ENCODE results near the gene PTPRN2. TPM values are rescaled to one million over a fixed set of nuclear protein-coding genes. Genes with fewer than 3 reads are reported as not detected.
"Not testable (repeated sequence)": the region's sequence is repeated elsewhere in the genome, so short reads cannot be mapped to it uniquely, and the experiment has no call there.

PTPRN2 gene
- total RNA-seq, 1 experiment from 2014 or later: 4.4 TPM

DNA sequence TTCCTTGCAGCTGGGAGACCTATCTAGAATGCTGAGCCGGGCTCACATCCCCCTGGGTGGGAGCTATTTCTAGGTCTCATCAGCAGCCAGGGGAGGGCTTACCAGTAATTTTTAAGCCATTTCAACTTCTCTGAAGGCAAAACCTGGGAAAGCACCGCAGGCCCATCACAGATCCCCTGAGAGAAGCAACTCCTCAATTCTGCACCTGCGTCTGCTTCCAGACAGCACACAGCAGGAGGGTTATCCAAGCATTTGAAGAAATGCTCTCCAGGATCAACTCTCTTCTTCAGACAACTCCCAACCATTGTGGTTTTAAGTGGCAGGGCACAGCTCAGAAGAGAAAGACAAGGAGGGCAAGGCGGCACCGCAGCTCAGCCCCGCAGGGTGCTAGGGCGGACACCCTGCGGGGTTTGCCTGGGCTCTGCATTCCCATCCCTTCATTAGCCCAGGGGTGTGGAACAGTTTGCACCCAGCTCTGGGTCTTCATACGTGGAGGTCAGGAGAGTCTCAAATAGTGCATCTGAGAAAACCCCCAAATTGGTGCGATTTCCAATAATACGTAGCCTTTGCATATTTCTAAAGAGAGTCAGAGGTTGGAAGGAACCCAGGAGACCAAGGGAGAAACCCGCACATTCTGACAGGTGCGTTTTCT is 632.1 kb downstream of the PTPRN2 start:
- DNase-seq (ENCODE audit: low spot score): no peak

DNA sequence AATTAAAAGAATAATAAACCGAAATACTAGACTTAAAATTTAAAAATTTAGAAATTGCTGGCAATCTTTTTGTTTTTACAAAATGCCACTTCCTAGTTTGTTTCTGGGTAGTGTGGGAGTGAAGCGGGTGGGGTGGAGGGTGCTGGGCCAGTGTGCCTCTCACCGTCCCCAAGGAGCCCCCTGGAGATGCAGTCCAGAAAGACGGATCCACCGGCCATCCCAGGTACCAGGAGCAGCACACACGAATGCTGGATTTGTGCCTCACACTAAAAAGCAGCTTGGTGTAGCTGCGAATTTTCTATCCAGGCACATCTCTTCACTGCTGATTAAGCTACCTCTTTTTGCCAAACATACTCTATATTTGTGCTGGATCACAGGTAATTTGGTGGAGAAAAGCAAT is 632.7 kb downstream of the PTPRN2 start:
- no peak for DNase-seq (ENCODE audit: low spot score)

DNA sequence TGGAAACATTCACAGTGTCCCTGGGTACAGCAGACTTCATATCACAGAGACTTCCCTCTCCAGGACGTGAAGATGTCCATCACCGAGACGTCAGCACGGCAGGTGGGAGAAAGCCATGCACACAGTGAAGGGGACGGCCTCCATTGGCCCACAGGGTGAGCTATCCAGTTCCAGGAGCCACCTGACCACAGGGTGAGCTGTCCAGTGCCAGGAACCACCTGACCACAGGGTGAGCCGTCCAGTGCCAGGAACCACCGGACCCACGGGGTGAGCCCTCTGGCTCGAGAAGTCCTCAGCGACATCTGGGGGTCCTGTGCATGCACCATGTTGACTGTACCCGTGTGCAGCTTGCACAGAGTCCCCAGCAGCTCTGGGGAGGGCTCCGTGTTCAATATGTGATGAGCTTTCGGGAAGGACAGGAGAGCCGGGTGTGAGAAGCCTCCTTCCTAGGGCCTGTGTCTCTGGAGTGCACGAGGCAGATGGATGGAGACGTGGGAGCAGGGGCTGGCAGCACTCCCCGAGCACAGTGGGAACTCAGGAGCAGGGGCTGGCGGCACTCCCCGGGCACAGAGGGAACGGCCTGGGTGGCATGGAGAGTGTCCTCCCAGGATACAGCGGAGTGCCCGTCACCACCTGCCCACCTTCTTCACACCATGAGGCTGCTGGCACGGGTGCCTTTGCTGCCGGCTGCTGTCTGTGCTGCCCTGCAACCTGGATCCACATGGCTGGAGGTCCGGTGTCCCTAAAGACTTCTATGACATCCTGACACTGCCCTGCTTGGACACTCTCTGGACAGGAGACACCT is 634.6 kb downstream of the PTPRN2 start:
- DNase-seq (ENCODE audit: low spot score): no peak

DNA sequence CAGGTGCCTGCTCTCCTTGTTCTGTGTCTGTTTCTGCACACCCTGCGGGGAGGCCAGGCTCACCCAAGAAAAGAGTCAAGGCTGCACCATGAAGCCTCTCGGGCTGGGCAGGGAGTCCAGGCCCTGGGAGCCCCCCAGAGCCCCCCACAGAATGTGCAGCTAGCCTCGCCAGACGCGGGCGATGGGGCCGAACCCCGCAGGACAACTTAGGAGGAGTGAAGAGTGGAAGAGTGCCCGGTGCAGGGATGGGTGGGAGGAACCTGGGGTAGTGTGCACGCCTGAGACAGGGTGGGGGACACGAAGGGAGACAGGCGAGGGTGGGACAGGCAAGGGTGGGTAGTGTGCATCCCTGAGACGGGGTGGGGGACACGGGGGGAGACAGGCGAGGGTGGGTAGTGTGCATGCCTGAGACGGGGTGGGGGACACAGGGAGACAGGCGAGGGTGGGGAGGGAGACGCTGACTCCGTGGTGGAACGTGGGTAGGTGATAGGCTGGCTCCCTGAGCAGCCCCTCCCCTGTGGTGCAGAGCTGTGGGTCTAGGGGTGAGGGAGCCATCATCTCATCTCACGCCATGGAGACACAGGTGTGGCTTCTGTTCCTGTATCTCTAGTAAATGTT is 635.5 kb downstream of the PTPRN2 start:
- DNase-seq (ENCODE audit: low spot score): no peak

DNA sequence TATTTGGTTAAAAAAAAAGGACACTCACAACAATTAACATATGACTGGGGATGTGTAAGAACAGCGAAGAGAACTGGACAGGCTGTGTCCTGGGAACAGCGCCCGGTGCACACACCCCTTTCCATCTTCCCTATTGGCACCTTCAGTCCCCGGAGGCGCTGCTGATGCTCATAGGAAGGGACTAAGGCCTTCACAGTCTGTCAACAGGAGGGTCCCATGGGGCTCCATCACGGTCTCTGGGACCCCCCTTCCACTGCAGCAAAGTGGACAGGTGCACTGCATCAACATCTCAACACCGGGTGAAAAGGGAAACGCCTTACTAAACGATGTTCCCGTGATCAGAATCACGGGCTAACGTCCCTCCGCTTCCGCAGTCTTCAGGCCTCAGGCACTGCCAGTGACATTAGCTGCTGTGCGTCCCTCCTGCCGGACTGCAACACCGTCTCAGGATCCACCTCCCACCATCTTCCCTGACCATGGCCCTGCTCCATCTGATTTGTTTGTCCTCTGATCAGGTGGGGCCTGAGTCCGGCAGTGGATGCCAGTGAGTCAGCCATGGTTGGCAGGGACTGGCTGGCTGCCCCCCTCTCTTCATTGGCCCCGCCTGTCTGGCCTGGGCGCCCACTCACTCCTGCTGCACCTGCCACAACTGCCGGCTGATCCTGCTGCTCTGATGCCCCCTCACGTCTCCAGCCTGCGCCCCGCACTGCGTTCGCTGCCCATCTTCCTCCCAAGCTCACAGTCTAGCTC is 636.1 kb downstream of the PTPRN2 start:
- DNase-seq (ENCODE audit: low spot score): no peak

DNA sequence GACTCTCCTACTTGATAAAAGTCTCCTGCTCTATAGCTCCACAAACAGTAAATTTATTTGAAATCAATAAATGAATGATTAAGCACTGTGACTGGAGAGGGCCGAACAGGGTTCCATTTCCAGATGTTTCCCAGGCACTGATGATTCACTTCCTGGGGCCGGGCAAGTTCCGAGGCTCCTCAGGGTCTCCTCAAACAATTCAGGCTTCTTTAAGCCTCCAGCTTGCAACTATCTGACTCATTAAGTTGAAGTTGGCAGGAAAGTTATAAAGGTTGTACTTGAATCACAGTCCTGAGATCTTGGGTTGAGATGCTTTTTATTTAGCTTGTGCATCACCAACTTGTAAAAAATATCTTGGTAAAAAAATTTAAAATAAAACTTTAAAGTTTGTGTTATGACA is 637.9 kb downstream of the PTPRN2 start:
- peak; percentile 40 for DNase-seq (ENCODE audit: low spot score)

DNA sequence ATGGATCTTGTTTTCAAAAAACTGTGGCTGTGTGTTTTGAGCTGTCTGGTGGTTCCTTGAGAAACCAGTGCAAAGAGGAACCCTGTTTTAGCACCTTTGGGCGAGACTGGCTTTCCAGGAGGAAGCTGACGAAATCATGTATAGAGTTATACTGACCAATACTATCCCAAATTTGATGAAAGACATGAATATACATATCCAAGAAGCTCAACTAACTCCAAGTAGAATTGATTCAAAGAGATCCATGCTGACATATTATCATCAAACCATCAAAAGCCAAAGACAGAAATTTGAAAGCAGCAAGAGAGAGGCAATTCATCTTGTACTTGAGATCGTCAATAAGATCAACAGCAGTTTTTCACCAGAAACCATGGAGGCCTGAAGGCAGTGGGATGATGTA is 640.1 kb downstream of the PTPRN2 start:
- DNase-seq (ENCODE audit: low spot score): no peak

DNA sequence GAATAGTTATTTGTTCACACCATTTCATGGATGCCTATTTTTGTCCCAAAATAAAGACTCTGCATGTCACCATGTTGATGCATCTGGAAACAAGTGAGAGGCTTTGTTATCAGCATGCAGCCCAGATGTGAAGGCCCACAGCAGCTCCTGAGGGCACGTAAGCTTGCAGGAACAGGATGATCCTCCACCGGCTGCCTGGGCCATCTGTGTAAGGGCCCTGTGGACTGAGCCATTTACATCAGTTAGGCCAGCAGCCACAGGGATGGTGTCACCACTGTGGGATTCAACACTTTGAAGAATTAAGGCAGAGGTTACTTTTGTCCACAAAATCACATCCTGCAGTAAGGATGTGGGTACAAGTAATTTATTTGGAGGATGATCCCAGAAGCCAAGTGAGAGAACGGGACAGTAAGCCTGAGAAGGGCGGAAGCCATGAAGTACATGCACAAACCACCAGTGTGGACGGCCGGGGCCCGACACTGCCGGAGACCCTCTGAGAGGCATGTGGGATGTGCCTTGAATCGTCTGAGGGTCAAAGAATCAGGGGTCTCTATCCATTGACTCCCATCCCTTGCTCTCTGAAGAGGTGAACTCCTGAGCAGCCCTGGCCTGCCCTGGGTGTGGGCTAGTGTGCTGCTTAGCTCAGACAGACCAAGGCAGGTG is 641.1 kb downstream of the PTPRN2 start:
- DNase-seq (ENCODE audit: low spot score): no peak

DNA sequence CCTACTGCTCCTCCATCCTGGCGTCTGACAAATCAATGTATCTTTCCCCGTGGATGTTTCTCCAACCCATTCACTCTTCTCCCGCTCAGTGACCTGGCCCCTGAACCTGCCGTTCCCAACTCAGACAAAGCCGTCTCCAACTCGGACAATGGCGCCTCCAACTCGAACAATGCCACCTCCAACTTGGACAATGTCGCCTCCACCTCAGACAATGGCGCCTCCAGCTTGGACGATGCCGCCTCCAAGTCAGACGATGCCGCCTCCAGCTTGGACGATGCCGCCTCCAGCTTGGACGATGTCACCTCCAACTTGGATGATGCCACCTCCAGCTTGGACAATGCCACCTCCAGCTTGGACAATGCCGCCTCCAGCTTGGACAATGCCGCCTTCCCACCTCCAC is 642.2 kb downstream of the PTPRN2 start:
- DNase-seq (ENCODE audit: low spot score): no peak

DNA sequence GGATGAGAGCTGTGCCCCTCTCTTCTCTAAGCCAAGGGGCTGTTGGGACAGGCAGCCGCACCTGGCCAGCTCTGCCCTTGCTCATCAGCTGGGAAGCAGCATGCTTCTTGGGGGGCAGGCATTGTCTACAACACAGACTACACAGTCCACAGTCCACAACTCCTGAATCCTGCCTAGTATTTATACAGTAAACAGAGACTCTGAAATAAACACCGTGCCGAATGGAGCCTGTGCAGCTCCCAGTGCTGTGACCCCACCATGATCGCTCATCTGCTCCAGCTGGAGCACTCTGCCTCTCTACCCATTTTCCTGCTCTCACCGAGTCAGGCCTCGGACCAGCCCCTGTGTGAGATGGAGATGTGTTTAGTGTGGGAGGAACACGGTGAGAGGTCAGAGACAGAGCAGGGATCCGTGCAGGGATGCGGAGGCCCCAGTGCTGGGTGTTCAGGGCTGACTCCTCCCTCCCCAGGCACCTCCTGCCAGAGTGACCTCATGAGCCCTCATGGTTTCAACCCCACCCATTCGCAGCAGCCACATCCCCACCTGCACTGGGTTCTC is 642.8 kb downstream of the PTPRN2 start:
- DNase-seq (ENCODE audit: low spot score): no peak

DNA sequence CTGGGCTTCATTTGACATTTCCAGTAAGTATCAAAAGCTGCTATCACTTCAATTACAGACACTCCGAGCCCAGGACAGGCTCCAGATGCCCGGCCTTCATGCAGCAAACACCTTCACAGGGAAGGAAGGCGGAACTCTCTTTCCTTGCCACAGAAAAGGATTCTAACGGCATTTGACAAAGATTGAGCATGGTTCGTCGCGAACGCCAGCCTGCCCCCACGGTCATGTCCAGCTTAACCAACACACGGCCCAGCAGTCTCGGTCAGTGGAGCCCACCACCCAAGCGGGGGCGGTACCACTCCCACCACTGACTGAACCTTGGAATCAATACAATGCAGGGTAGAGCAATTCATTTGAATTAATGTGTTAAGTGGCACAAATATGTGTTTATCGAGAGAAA is 643.6 kb downstream of the PTPRN2 start:
- DNase-seq (ENCODE audit: low spot score): no peak

DNA sequence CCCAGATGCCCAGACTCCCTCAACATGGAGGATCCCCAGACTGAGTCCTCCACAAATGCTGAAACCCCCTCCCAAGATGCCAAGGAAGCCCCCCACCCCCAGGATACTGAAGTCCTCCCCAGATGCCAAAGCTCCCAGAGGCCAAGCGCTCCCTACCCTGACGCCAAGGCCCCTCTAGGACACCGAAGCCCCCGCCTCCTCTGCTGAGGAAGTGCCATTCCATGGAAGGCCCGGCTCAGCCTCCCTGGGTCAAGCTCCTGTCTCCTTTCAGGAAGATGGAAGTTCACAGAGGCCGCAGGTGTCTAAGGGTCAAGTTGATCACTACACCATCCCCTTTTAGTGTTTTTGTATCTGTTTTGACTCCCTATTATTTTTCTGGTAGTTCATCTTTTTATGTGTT is 644.1 kb downstream of the PTPRN2 start:
- no peak for DNase-seq (ENCODE audit: low spot score)

DNA sequence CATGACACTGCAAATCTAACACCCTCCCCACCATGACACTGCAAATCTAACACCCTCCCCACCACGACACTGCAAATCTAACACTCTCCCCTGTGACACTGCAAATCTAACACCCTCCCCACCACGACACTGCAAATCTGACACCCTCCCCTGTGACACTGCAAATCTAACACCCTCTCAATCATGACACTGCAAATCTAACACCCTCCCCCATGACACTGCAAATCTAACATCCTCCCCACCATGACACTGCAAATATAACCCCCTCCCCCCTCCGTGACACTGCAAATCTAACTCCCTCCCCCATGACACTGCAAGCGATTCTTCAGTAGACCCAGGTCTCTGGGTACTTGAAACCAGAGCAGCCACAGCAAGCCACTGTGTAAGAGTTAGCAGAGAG is 646.4 kb downstream of the PTPRN2 start:
- DNase-seq (ENCODE audit: low spot score): no peak

DNA sequence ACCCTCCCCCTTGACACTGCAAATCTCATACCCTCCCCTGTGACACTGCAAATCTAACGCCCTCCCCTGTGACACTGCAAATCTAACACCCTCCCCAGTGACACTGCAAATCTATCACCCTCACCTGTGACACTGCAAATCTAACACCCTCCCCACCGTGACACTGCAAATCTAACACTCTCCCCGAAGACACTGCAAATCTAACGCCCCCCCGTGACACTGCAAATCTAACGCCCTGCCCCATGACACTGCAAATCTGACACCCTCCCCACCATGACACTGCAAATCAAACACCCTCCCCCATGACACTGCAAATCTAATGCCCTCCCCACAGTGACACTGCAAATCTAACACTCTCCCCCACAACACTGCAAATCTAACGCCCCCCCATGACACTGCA is 647.1 kb downstream of the PTPRN2 start:
- DNase-seq (ENCODE audit: low spot score): no peak

DNA sequence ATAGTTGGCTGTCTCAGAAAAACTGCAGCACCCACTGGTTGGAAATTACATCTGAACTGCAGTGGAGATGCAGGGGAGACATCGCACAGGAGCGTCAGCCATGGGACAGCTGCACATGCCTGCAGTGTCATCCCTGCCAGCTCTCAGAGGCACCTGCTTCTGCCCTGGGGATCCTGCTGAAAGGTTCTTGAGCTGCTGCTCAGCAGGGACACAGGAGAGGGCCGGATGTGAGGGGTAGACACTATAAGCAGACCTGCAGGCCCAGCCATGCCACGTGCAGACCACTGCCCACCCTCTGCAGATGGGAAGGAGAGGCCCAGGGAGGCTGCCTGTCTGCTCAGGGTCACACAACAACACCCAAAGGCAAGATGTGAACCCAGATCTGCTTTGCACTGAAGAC is 649.4 kb downstream of the PTPRN2 start:
- no peak for DNase-seq (ENCODE audit: low spot score)

DNA sequence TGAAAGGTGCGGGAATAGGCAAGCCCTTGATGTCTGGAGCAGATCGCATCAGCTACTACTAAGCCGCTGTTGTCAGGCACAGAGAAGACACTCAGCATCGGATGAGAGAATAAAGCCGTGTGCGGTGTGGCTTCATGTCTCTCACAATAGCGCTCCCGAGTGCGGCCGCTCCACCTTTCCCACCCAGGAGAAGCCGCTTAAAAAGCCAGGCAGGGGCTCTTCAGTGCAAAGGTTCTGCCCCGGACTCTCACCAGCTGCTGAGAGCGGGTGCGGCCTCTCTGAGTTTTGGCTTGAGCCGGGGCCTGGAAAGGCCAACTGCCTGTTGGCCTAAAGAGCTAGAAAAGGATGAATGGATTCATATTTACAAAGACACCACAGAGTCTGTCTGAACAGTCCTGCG is 650.2 kb downstream of the PTPRN2 start:
- no peak for DNase-seq (ENCODE audit: low spot score)

DNA sequence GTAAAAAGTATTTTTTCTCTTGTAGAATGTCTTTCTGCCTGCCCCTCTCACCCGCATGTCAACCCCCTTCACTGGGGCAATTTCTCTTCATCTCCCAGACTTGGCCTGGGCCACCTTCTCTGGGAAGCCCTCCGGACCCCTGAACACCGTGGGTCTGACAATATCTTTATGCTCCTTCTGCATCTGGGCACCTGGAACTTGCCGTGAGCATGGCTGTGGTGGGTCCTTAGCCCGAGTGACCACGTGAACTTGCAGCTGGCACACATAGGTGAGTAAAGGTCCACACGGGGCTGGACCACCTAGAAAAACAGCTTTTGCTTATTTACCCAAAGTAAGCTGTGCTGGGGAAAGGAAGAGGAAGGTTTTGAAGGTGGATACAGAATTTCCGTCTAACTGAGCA is 650.6 kb downstream of the PTPRN2 start:
- DNase-seq (ENCODE audit: low spot score): no peak

DNA sequence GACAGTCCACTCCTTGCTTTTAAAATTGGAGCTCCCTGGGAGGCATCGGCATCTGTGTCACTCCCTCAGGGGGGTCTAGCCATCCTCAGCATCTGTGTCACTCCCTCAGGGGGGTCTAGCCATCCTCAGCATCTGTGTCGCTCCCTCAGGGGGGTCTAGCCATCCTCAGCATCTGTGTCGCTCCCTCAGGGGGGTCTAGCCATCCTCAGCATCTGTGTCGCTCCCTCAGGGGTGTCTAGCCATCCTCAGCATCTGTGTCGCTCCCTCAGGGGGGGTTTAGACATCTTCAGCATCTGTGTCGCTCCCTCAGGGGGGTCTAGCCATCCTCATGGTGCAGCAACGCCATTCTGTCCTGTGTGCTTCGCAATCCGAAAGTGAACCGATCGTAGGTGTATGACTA is 651.9 kb downstream of the PTPRN2 start:
- DNase-seq (ENCODE audit: low spot score): not testable (repeated sequence)

DNA sequence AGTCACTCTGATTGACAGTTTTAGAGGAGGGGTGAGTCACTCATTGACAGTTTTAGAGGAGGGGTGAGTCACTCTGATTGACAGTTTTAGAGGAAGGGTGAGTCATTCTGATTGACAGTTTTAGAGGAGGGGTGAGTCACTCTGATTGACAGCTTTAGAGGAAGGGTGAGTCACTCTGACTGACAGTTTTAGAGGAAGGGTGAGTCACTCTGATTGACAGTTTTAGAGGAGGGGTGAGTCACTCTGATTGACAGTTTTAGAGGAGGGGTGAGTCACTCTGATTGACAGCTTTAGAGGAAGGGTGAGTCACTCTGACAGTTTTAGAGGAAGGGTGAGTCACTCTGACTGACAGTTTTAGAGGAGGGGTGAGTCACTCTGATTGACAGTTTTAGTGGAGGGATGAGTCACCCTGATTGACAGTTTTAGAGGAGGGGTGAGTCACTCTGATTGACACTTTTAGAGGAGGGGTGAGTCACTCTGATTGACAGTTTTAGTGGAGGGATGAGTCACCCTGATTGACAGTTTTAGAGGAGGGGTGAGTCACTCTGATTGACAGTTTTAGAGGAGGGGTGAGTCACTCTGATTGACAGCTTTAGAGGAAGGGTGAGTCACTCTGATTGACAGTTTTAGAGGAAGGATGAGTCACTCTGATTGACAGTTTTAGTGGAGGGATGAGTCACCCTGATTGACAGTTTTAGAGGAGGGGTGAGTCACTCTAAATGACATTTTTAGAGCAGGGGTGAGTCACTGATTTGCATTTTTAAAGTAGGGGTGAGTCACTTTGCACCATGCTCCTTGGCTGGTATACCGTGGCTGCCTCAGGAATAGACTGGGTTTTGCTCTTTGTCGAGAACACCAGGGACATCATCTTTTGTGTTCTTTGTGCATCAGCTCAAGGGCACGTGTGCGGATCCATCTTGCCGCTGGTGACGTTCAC is 654.1 kb downstream of the PTPRN2 start:
- not testable (repeated sequence) for DNase-seq (ENCODE audit: low spot score)

DNA sequence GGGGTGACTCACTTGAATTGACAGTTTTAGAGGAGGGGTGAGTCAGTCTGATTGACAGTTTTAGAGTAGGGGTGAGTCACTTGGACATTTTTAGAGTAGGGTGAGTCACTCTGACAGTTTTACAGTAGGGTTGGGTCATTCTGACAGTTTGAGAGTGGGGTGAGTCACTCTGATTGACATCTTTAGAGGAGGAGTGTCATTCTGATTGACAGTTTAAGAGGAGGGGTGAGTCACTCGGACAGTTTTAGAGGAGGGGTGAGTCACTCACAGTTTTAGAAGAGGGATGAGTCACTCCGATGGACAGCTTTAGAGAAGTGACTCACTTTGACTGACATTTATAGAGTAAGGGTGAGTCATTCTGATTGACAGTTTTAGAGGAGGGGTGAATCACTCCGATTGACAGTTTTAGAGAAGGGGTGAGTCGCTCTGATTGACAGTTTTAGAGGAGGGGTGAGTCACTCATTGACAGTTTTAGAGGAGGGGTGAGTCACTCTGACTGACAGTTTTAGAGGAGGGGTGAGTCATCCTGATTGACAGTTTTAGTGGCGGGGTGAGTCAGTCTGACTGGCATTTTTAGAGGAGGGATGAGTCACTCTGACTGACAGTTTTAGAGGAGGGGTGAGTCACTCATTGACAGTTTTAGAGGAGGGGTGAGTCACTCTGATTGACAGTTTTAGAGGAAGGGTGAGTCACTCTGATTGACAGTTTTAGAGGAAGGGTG is 655.0 kb downstream of the PTPRN2 start:
- DNase-seq (ENCODE audit: low spot score): peak; percentile 6
